HG02763 (cell line): ENCODE results near the gene RPS6KA5.
A peak's percentile ranks its signal among the peaks of the same experiment; 100 is the strongest.
"Not testable (repeated sequence)": the region's sequence is repeated elsewhere in the genome, so short reads cannot be mapped to it uniquely, and the experiment has no call there.

Source experiments
- ATAC-seq: cut with Tn5 transposase; IDR thresholded peaks from one replicate; pipeline ENCODE4 v1.9.1; 2021; ENCODE audit warnings: mild to moderate bottlenecking, moderate library complexity; ENCODE audit not compliant: unreplicated experiment

Gene RPS6KA5

GRCh38 chr14:91060351-91061055 lies at the start of gene RPS6KA5:
RPS6KA5 (minus strand) TSS chr14:91060641; CDS start chr14:91060434, 207 bp downstream.
- peak; percentile 86 for ATAC-seq

DNA sequence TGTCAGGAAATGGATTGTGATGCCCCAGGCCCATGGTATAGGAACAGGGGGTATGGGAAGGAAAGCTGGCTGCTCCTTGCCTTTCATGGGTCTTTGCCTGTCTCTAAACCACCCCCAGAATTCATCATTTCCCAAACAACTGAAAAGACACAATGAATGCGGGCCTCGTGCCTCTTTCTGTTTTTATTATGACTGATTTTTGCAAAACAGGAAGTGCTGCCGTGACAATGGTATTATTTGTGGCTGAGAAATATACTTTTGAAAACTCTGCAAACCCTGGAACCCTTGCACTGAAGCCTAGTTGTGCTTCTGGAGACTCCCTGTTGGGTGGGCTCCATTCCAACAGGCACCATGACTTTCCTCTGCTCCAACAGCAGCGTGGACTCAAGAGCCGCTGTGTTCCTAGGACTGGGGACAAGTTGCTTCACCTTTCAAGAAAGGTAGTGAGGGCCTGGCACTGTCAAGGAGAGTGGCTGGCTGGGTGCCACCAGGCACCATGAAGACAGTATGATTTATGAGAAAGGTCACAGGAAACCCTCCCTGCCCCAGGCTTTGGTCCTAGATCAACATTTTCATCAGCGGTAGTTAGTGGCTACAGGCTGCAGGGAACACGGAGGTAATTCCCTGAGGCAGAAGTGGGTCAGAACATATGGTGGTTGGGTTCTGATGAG lies 48.6 kb upstream of the RPS6KA5 start:
- ATAC-seq, result no peak

DNA sequence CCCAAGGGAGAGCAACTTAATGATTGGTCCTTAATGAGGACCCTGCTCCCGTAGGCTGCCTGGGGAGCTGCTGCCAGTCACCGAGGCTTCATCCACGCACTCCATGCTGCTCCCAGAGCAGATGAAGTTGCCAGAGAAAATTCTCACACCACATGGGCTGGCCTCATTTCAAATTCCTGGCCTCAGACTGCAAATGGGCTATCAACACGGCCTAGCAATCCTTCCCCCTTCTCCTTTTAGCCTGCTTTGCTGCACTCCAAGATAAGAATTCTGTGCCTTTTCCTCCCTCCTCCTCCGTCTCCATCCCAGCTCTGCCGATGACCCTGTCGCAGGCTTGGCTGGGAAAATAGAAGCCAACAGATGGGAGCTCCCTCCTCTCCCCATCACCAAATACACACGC lies 42.7 kb upstream of the RPS6KA5 start:
- no peak for ATAC-seq

- no peak for ATAC-seq
Observed at GRCh38 chr14:91100102-91100501, 39.7 kb upstream of the RPS6KA5 start.

GRCh38 chr14:91098591-91098990 lies 38.1 kb upstream of the RPS6KA5 start:
- no peak for ATAC-seq

DNA sequence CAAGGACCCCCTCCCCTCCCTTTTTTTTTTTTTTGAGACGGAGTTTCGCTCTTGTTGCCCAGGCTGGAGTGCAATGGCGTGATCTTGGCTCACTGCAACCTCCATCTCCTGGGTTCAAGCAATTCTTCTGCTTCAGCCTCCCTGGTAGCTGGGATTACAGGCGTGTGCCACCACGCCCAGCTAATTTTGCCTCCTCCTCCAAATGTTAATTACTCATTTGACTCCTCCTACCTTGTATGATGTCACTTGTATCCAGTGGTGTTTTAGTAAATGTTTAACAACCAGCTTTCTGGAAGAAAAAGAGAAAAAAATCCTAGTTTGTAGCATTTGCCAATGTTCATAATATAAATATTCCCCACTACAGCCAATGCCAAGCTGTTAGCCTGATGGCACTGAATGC lies 37.2 kb upstream of the RPS6KA5 start:
- ATAC-seq, result not testable (repeated sequence)

GRCh38 chr14:91095178-91095577 lies 34.7 kb upstream of the RPS6KA5 start:
- ATAC-seq, result no peak

- no peak for ATAC-seq
Observed at GRCh38 chr14:91094772-91095171, 34.3 kb upstream of the RPS6KA5 start.

GRCh38 chr14:91093743-91094472 lies 33.5 kb upstream of the RPS6KA5 start:
- not testable (repeated sequence) for ATAC-seq

DNA sequence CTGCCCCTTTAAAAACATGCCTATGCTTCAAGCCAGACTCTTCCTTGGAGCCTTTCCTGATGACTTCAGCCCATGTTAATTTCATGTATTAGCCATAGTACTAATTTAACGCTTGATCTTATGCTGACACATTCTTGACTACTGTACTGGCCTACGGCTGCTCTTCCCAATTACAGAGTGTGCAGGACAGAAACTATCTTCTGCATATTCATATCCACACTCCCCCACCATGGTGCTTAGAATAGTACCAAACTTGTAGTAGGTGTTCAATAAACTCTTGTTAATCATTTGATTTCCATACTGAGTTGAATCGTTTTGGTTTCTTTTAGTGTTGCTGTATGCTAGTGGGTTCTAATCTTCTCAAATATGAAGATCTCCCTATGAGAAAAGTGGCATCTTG lies 31.6 kb upstream of the RPS6KA5 start:
- ATAC-seq, result no peak

DNA sequence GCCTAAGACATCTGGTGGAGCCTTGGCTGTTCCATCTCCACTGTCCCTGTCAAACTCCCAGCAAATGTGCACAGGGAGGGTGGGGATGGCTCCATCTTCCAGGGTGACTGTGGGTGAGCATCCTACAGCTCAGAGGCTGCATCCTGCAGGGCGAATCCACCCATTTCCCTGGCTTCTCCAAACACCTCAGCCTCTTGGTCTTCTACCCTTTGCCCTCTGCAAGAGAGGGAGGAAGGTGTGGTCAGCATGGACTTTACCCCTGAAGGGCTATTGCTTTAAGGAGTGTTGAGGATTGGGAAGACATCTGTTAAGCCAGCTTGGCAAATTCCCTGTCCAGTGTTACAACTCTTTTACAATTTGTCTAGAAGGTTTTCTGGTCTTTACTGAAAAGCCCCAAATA lies 30.3 kb upstream of the RPS6KA5 start:
- no peak for ATAC-seq

DNA sequence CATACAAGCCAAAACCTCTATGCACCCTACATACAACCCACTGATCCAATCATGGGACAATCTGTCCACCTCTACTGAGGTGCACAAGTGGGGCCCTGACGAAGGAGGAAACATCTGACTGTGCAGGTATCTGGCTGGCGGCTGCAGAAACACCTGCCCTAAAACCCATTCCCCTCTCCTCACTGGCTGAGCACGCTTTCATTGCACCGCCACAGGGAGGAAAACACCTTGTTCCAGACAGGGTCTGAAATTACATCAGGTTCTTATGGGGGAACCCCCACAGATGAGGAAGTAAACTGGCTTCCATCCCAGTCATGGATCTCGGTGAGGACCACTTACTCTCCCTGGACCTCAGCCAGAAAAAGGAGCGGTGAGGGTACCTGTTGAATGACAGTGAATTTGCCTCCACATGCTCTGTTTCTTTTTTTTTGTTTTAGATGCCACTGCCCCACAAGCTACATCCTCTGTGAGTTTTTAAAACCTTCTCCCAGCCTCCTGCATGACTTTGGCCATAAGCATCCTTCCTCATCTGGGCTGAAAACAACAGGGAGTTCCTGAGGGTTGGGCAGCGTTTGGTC lies 29.6 kb upstream of the RPS6KA5 start:
- ATAC-seq, result no peak

GRCh38 chr14:91088585-91089235 lies 28.3 kb upstream of the RPS6KA5 start:
- no peak for ATAC-seq

GRCh38 chr14:91087470-91087869 lies 27.0 kb upstream of the RPS6KA5 start:
- not testable (repeated sequence) for ATAC-seq

- ATAC-seq, result no peak
Observed at GRCh38 chr14:91084516-91084915, 24.1 kb upstream of the RPS6KA5 start.

- ATAC-seq, result no peak
Observed at GRCh38 chr14:91082282-91082681, 21.8 kb upstream of the RPS6KA5 start.

GRCh38 chr14:91080071-91080470 lies 19.6 kb upstream of the RPS6KA5 start:
- no peak for ATAC-seq

- peak; percentile 44 for ATAC-seq
Observed at GRCh38 chr14:91078095-91078737, 17.8 kb upstream of the RPS6KA5 start.

DNA sequence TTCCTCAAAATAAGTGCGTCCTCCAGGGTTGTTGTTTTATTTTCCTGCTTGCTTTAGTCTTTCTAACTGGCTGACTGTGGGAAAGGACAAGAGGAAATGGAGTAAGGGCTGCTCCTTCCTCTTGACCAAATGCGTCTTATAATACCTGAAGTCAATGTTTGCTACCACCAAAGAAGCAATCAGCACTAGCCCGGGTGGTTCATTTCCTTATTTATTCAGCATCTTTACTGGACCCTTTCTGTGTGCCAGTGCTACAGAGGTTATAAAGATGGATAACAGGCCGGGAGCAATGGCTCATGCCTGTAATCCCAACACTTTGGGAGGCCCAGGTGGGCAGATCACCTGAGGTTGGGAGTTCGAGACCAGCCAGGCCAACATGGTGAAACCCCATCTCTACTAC lies 15.1 kb upstream of the RPS6KA5 start:
- ATAC-seq, result no peak

GRCh38 chr14:91070572-91070971 lies 10.1 kb upstream of the RPS6KA5 start:
- ATAC-seq, result no peak

DNA sequence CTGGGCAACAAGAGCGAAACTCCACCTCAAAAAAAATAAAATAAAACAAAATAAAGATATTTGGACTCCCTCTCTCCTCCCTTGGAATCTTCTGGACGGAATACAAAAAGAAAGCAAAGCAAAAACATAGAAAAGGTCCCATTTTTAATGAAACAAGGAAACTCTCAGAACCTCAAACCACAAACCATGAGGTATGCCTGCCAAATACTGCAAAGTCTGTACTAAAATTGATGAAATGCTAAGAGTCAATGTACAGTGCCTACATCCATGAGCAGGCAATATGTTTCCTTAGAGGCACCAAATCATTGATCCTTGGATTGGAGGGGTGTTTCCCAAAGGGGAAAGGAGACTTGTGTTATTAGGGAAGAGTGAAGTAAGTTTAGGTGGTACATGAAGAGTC lies 8.2 kb upstream of the RPS6KA5 start:
- no peak for ATAC-seq
